OCI-LY3 (cell line): ENCODE data around the gene STXBP4.

Experiments used
- CTCF ChIP-seq: fragments of 200-600, 300-600 bp; sonication (generic); IDR thresholded peaks from 2 replicates; pipeline ENCODE4 v1.5.1; 2014; ENCODE audit warnings: antibody characterized with exemption, low read length, low read depth
- EZH2phosphoT487 ChIP-seq: fragments of 200-600 bp; shearing (Covaris generic); IDR thresholded peaks from 2 replicates; pipeline ENCODE4 v1.6.1; 2018; ENCODE audit warnings: antibody characterized with exemption, mixed run types, low read depth

- no peak for TF ChIP-seq CTCF
- no peak for TF ChIP-seq EZH2phosphoT487
Measured at GRCh38 chr17:54950116-54950515, 18.4 kb upstream of the STXBP4 start.
